ENCODE results near the gene MAD1L1.

GRCh38 chr7:1859266-1860035, 373.3 kb downstream of the MAD1L1 start:
- TF ChIP-seq CTCF (IDR thresholded peaks at IDR 0.05) = no peak
- no peak for TF ChIP-seq POLR2A (IDR thresholded peaks at IDR 0.05)
